Left ventricle myocardium inferior (tissue), 1 donor: ENCODE measurements around the gene FOXD3. TPM values are rescaled to one million over a fixed set of nuclear protein-coding genes. Genes with fewer than 3 reads are reported as not detected.

Experiments used
- DNase-seq: peaks from one replicate; pipeline ENCODE4 v3.0.0-alpha.2; 2020
- H3K27ac ChIP-seq: fragments of 200-600 bp; replicated peaks from 2 replicates; pipeline ENCODE4 v1.8.0; 2021
- H3K27me3 ChIP-seq: fragments of 200-600 bp; 2 replicates; pipeline ENCODE4 v1.8.0; 2021; ENCODE audit warnings: low read depth
- H3K36me3 ChIP-seq: fragments of 200-600 bp; 2 replicates; pipeline ENCODE4 v1.8.0; 2021
- H3K4me1 ChIP-seq: fragments of 200-600 bp; 2 replicates; pipeline ENCODE4 v1.8.0; 2021
- H3K4me3 ChIP-seq: fragments of 200-600 bp; 2 replicates; pipeline ENCODE4 v1.8.0; 2021; ENCODE audit warnings: mild to moderate bottlenecking, moderate library complexity
- H3K9me3 ChIP-seq: fragments of 200-600 bp; replicated peaks from 2 replicates; pipeline ENCODE4 v1.8.0; 2021
- intact Hi-C: fragments of 100-400 bp; cut with micrococcal nuclease; formaldehyde crosslinking; loops from one replicate; pipeline ENCODE4 v1.11.0; 2022
- total RNA-seq: library from RNA; stranded (reverse); fragmentation: NEBNext Ultra II Directional; extraction: Animal tissue kit (Norgen Biotek cat#: 25700); gene quantifications from one replicate; pipeline ENCODE4 v1.2.1, GENCODE V29; 2021
- TF ChIP-seq, protein P1 (sequence below): fragments of 200-600 bp; IDR thresholded peaks from 2 replicates; pipeline ENCODE4 v1.8.0; 2021; ENCODE audit warnings: antibody characterized with exemption, mild to moderate bottlenecking, borderline replicate concordance
- donor health status: DM: no; HTN: yes; CAD: no; lungs with severe emphysema.

FOXD3 gene
- total RNA-seq, 1 donor from 2014 or later, result 0.11 TPM

DNA sequence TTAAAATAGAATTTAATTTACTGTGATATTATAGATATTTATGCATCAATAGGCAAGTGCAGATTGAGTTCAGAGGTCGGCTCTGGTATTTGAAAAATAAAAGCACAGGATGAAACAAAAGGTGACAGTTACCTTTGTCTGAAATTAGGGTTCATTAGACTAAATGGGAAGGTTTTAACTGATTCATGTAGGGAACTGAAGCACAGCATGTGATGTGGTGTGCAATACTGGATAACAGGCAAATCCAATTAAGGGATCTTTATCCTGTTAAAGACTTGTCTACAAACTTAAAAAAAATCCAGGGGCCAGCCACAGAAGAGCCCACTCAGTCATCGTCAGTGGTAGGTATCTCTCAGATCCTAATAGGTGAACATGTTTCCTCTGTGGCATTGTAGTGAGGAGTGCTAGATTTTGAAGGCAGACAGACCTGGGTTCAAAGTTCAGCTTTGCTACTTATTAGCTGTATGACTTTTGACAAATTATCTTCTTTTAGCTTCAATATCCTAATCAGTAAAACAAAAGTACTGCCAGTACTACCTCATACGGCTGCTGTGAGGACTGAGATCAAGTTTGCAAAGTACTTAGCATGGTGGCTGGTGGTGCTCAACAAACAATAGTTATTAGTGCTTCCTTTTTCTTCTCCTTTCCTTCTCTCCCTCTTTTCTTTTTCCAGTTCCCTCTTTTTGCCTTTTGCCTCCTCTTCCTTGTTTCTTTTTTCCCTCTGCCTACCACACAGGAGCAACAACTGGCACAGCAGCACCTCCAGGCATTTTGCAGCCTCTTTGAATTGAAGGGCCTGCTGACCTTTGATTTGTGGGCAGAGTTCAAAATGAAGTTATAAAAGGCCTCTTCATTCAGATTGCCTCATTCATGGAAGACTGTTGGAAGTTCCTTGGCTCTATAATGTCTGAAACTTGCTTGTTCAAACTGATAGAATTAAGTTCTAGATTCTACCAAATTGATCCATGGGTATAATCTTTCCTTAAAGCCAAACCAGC, 44.9 kb upstream of the FOXD3 start:
- Histone ChIP-seq H3K27me3 (peaks cover 40% of the 10 kb centered on the region), H3K9me3 (no peaks in the 10 kb centered on the region), H3K36me3 (no peaks in the 10 kb centered on the region), H3K27ac (no peak overlapping the region), H3K4me1 (no peaks in the 10 kb centered on the region), H3K4me3 (no peak overlapping the region)
- intact Hi-C loops, result no loop called here
- no peak for DNase-seq
- TF ChIP-seq, protein P1, sequence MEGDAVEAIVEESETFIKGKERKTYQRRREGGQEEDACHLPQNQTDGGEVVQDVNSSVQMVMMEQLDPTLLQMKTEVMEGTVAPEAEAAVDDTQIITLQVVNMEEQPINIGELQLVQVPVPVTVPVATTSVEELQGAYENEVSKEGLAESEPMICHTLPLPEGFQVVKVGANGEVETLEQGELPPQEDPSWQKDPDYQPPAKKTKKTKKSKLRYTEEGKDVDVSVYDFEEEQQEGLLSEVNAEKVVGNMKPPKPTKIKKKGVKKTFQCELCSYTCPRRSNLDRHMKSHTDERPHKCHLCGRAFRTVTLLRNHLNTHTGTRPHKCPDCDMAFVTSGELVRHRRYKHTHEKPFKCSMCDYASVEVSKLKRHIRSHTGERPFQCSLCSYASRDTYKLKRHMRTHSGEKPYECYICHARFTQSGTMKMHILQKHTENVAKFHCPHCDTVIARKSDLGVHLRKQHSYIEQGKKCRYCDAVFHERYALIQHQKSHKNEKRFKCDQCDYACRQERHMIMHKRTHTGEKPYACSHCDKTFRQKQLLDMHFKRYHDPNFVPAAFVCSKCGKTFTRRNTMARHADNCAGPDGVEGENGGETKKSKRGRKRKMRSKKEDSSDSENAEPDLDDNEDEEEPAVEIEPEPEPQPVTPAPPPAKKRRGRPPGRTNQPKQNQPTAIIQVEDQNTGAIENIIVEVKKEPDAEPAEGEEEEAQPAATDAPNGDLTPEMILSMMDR, result no peak

DNA sequence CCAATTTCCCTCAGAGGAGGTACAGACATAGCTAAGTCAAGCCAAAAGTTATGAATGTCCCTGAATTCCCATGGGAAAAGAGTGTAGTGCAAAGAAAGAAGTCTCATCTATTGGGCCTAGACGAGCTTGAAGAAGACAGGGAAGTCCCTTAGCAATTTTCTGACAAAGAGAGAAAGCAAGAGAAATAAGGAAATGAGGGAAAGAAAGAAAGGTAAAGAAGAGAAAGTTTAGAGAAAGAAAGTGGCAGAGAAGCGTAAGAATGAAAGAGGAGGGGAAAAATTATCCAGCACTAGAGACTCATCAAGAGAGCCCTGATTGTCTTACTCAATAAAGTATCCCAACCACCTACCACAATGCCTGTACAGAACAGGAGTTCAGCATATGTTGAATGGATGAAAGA, 40.6 kb upstream of the FOXD3 start:
- no peaks in the 10 kb centered on the region for H3K4me1 ChIP-seq
- intact Hi-C loops, result no loop called here
- TF ChIP-seq, protein P1, result no peak
- no peak overlapping the region for H3K27ac ChIP-seq
- H3K4me3 ChIP-seq, result no peak overlapping the region
- no peak for DNase-seq
- H3K9me3 ChIP-seq, result no peaks in the 10 kb centered on the region
- no peaks in the 10 kb centered on the region for H3K36me3 ChIP-seq
- peaks cover 2% of the 10 kb centered on the region for H3K27me3 ChIP-seq

DNA sequence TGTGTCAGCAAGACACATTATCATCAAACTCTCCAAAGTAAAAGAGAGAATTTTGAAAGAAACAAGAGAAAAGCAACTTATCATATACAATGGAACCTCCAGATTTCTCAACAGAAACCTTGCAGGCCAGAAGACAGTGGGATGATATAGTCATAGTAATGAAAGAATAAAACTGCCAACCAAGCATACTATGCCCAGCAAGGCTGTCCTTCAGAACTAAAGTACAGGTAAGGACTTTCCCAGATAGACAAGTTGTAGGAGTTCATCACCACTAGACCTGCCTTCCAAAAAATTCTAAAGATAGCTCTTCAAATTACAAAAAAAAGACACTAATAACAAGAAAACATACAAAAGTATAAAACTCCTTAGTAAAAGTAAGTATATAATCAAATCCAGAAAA, 33.2 kb upstream of the FOXD3 start:
- Histone ChIP-seq H3K36me3 (no peaks in the 10 kb centered on the region), H3K27me3 (peaks cover 11% of the 10 kb centered on the region), H3K27ac (no peak overlapping the region), H3K4me3 (no peak overlapping the region), H3K9me3 (peaks cover 34% of the 10 kb centered on the region), H3K4me1 (no peaks in the 10 kb centered on the region)
- no peak for DNase-seq
- TF ChIP-seq, protein P1, result no peak
- intact Hi-C loops, result no loop called here

DNA sequence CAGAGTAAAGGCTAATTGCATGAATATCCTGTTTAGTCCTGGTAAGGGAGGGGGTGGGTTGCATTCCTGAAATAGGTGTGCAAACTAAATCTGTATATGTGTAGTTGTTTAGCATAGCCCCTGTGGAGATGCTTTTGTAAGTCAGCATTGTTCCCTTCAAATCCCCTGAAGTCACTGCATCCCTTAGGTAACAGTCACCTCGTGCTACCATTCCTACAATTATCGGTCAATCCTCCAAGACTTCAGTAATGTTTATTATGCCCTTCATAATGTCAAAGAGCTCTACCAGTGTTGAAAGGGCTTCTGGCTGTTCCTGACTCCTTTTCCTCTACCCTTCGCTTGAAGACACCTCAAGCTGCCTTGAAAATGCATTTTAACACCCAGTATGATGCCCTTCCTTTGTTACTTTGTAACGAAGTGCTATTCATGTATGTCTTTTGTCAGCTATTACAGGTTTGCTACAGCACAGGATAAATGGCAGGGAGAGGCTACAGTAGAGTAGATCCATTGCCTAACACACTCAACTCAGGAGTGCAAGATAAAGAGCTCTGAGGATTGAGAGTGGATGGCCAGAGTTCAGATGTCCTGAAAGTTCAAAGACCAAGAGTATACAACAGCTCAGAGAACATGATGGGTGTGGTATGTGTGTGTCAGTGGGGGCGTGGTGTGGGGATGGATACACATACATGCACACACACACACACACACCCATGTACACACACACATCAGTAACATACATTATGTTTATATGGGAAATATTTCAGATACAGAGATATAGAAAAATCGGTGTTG, 27.4 kb upstream of the FOXD3 start:
- H3K27ac ChIP-seq, result no peak overlapping the region
- intact Hi-C loops, result no loop called here
- H3K4me1 ChIP-seq, result no peaks in the 10 kb centered on the region
- H3K36me3 ChIP-seq, result no peaks in the 10 kb centered on the region
- H3K9me3 ChIP-seq, result peaks cover 13% of the 10 kb centered on the region
- peaks cover 63% of the 10 kb centered on the region for H3K27me3 ChIP-seq
- TF ChIP-seq, protein P1, result no peak
- no peak for DNase-seq
- H3K4me3 ChIP-seq, result no peak overlapping the region

DNA sequence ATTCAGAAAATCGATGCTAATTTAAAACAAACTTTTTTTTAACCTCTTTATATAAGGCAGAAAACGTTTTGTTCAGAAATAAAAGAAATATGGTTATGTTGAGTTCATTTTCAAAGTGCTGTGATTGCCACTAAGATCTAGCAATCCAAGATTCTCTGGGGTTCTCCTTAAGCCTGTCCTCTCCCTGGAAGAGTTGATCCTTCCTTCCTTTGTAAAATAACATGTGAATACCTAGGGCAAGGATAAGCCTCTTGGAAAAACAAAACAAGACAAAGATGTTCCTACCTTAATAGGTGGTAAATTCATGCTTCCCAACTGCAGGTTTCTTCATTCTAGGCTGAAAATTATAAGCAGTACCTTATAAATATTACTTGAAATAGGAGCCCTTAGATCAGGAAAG, 18.0 kb upstream of the FOXD3 start:
- no peaks in the 10 kb centered on the region for H3K36me3 ChIP-seq
- H3K4me3 ChIP-seq, result no peak overlapping the region
- intact Hi-C loops, result no loop called here
- TF ChIP-seq, protein P1, result no peak
- no peaks in the 10 kb centered on the region for H3K4me1 ChIP-seq
- H3K9me3 ChIP-seq, result peaks cover 8% of the 10 kb centered on the region
- peaks cover 94% of the 10 kb centered on the region for H3K27me3 ChIP-seq
- H3K27ac ChIP-seq, result no peak overlapping the region
- DNase-seq, result no peak
